Esophagus muscularis mucosa (tissue), 4 donors: ENCODE measurements around the gene RAB11A. TPM values are rescaled to one million over a fixed set of nuclear protein-coding genes. Genes with fewer than 3 reads are reported as not detected.

Source experiments
- DNase-seq: peaks from one replicate; pipeline ENCODE4 v3.0.0-alpha.2; 2017; ENCODE audit errors: extremely low spot score
- H3K27ac ChIP-seq, 4 donors: fragments of 200-600 bp; sonication (generic); replicated peaks in 1 of 4; 1 replicate in 3 of 4; 2 replicates in 1 of 4; pipeline ENCODE4 v1.5.1; 2016 to 2019; ENCODE audit warnings: mild to moderate bottlenecking in 1 of 4
- H3K27me3 ChIP-seq, 4 donors: fragments of 200-600 bp; sonication (generic); one replicate each; pipeline versions ENCODE4 v1.5.1 to v1.6.0; 2016 to 2019
- H3K36me3 ChIP-seq, 4 donors: fragments of 200-600 bp; sonication (generic); one replicate each; pipeline ENCODE4 v1.5.1; 2016 to 2019
- H3K4me1 ChIP-seq, 4 donors: fragments of 200-600 bp; sonication (generic); one replicate each; pipeline ENCODE4 v1.5.1; 2016 to 2019
- H3K4me3 ChIP-seq, 4 donors: fragments of 200-600 bp; sonication (generic); 1 replicate in 2 of 4; 2 replicates in 2 of 4; pipeline ENCODE4 v1.5.1; 2016 to 2019; ENCODE audit warnings: mild to moderate bottlenecking in 4 of 4, moderate library complexity in 1 of 4
- H3K9me3 ChIP-seq, 4 donors: fragments of 200-600 bp; sonication (generic); 1 replicate in 3 of 4; 2 replicates in 1 of 4; pipeline ENCODE4 v1.5.1; 2016 to 2019
- EP300 ChIP-seq: sonication (generic); formaldehyde crosslinking; IDR thresholded peaks from one replicate; pipeline ENCODE4 v1.6.1; 2017; ENCODE audit warnings: antibody characterized with exemption
- POLR2A ChIP-seq: fragments of 450-650 bp; IDR thresholded peaks from one replicate; pipeline ENCODE4 v1.6.1; 2017; ENCODE audit warnings: antibody characterized with exemption, moderate library complexity, mild to moderate bottlenecking, low read depth
- POLR2AphosphoS5 ChIP-seq, 2 donors: sonication (generic); formaldehyde crosslinking; IDR thresholded peaks; one replicate each; pipeline ENCODE4 v1.6.1; 2017; ENCODE audit warnings: antibody characterized with exemption in 2 of 2
- WGBS: methylation state at CpG from one replicate; pipeline ENCODE4 v1.1.5; 2018; 5-methylcytosine and 5-hydroxymethylcytosine counted together
- intact Hi-C: fragments of 100-400 bp; cut with DNase I; formaldehyde crosslinking; loops from one replicate; pipeline ENCODE4 v1.15.1; 2023
- total RNA-seq, 4 donors: library from RNA; depleted of rRNA; stranded (reverse); fragments of >200 nt; gene quantifications; one replicate each; pipeline versions ENCODE4 v1.1.0 to v1.2.1, GENCODE V29; 2016
- TF ChIP-seq, protein P1 (sequence below), 3 experiments: fragments of 200-600 bp in 2 of 3; fragments of 450-650 bp in 1 of 3; sonication (generic) in 2 of 3; IDR thresholded peaks; one replicate each; pipeline ENCODE4 v1.5.1; 2017 to 2019; ENCODE audit warnings: antibody characterized with exemption in 3 of 3, mild to moderate bottlenecking in 2 of 3, moderate library complexity in 1 of 3

Gene RAB11A
- total RNA-seq, 4 donors from 2014 or later = 51.9 to 134 (median 122) TPM

DNA sequence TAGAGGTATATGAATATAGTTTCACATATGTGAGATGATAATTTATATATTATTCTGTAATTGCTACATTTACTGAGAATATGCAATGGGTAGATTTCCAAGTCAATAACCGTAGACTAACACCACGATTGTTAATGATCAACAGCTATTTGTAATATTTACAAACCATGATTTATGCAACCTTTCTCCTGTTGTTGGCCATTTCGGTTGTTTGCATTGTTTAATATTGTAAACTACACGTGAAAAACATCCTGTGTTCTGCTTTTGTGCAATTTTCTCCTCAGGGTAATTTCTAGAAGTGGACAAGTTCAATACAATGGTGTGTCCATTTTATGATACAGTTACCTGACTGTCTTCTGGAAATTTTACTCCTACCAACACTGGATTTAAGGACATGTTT is 29.3 kb upstream of the RAB11A start:
- intact Hi-C loops = no loop called here
- Histone ChIP-seq H3K27ac (no peak overlapping the region), H3K4me3 (no peak overlapping the region), H3K36me3 (no peaks in the 10 kb centered on the region), H3K4me1 (no peaks in the 10 kb centered on the region), H3K9me3 (no peaks in the 10 kb centered on the region), H3K27me3 (no peaks in the 10 kb centered on the region)
- DNase-seq = no peak
- WGBS = 90% methylated on average over 4 of the region's 4 CpGs
- no peak for TF ChIP-seq POLR2A
- TF ChIP-seq EP300 = no peak
- TF ChIP-seq POLR2AphosphoS5 (IDR thresholded peaks at IDR 0.05) = no peak
- TF ChIP-seq, protein P1, sequence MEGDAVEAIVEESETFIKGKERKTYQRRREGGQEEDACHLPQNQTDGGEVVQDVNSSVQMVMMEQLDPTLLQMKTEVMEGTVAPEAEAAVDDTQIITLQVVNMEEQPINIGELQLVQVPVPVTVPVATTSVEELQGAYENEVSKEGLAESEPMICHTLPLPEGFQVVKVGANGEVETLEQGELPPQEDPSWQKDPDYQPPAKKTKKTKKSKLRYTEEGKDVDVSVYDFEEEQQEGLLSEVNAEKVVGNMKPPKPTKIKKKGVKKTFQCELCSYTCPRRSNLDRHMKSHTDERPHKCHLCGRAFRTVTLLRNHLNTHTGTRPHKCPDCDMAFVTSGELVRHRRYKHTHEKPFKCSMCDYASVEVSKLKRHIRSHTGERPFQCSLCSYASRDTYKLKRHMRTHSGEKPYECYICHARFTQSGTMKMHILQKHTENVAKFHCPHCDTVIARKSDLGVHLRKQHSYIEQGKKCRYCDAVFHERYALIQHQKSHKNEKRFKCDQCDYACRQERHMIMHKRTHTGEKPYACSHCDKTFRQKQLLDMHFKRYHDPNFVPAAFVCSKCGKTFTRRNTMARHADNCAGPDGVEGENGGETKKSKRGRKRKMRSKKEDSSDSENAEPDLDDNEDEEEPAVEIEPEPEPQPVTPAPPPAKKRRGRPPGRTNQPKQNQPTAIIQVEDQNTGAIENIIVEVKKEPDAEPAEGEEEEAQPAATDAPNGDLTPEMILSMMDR (IDR thresholded peaks at IDR 0.05) = no peak

DNA sequence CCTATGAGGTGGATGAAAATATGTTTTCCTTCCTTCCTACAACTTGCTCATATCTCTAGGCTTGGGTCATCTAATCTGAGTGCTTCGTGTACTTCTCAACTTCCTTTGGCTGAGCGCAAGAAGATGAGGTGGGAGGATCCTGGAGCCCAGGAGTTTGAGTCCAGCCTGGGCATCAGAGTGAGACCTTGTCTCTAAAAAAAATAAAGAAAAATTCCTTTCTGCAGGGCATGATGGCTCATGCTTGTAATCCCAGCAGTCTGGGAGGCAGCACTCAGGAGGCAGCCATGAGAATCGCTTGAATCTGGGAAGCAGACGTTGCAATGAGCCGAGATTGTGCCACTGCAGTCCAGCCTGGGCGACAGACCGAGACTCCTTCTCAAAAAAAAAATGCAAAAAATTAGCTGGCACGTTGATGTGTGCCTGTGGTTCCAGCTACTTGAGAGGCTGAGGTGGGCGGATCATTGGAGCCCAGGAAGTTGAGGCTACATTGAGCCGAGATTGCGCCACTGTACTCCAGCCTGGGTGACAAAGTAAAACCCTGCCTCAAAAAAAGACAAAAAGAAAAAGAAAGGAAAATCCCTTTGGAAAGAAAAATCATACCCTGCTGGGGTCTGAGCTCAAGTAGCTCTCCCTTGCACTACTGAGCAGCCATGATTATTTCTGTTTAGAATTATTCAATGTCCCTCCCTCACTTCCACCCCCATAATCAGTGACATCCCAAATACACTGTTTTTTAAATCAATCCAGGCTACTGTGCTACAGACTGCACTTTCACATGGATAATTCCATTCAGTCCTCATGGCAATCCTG is 28.0 kb upstream of the RAB11A start:
- no peaks in the 10 kb centered on the region for H3K27me3 ChIP-seq
- no peak overlapping the region for H3K4me3 ChIP-seq
- no peak for TF ChIP-seq POLR2AphosphoS5 (IDR thresholded peaks at IDR 0.05)
- TF ChIP-seq, protein P1 (IDR thresholded peaks at IDR 0.05) = no peak
- no peak for DNase-seq
- no peak overlapping the region for H3K27ac ChIP-seq
- H3K4me1 ChIP-seq = no peaks in the 10 kb centered on the region
- no peaks in the 10 kb centered on the region for H3K36me3 ChIP-seq
- H3K9me3 ChIP-seq = no peaks in the 10 kb centered on the region
- WGBS = 59% methylated on average over 11 of the region's 11 CpGs
- intact Hi-C loops = no loop called here

DNA sequence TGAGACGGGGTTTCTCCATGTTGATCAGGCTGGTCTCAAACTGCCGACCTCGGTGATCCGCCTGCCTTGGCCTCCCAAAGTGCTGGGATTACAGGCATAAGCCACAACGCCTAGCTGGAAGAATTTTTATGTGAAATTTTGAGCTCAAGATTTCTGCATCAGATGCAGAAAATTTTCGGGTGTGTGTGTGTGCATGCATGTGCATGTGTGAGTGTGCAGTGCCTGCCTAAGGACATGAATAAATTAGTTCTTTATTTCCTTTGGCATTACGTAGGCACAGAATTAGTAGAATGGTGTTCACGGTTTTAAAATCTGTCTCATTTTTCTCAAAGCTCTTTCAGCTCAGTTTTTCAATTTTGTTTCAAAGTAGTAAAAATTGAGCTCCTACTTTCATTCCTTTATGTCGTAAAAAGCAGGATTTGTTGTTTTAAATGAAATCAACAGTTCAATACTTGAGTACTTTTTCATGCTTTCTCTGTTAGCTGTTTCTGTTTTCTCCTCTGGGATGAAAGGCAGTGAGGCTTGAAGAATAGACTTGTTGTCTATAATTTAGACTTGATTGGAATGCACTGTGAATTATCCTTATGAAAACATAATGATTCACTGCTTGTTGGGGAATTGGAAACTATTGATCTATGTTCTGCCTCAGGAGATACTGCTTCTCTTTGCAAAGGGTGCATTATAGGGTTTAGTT is 23.3 kb upstream of the RAB11A start:
- H3K27me3 ChIP-seq = peaks cover 0 to 4% (median 0%) of the 10 kb centered on the region in 4 donors
- H3K27ac ChIP-seq = no peak overlapping the region
- intact Hi-C loops = no loop called here
- DNase-seq = no peak
- H3K9me3 ChIP-seq = no peaks in the 10 kb centered on the region
- H3K4me1 ChIP-seq = no peaks in the 10 kb centered on the region
- H3K36me3 ChIP-seq = no peaks in the 10 kb centered on the region
- H3K4me3 ChIP-seq = no peak overlapping the region
- TF ChIP-seq, protein P1 (IDR thresholded peaks at IDR 0.05) = no peak
- WGBS = 71% methylated on average over 9 of the region's 9 CpGs

DNA sequence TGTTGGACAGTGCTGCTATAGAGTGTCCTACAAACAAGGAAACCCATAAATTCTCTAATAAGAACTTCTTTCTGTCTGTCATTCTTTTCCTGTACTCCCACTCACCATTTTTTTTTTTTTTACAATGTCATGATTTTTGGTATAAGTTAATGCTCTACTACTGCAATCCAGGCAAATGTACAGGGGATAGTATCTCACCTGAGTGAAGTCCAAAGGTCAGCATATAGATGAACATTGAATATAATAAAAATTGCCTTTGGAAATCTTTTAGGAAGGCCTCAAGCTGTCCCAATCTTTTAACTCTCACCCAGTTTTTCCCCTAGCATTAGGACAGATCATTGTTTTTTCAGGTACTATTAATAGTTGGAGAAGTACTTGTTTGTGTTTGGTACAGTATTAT is 21.3 kb upstream of the RAB11A start:
- H3K9me3 ChIP-seq = no peaks in the 10 kb centered on the region
- DNase-seq = no peak
- TF ChIP-seq EP300 (no peak), POLR2AphosphoS5 (IDR thresholded peaks at IDR 0.05) (no peak), POLR2A (no peak)
- TF ChIP-seq, protein P1 (IDR thresholded peaks at IDR 0.05) = no peak
- peaks cover 0 to 4% (median 0%) of the 10 kb centered on the region in 4 donors for H3K27me3 ChIP-seq
- H3K36me3 ChIP-seq = no peaks in the 10 kb centered on the region
- H3K4me3 ChIP-seq = no peak overlapping the region
- H3K4me1 ChIP-seq = no peaks in the 10 kb centered on the region
- intact Hi-C loops = no loop called here
- no peak overlapping the region for H3K27ac ChIP-seq
